HG03196 (cell line): ENCODE measurements around the gene ROR2.

ENCODE experiments used
- ATAC-seq: cut with Tn5 transposase; IDR thresholded peaks from one replicate; pipeline ENCODE4 v1.9.1; 2021; ENCODE audit not compliant: unreplicated experiment

Gene ROR2

GRCh38 chr9:91693226-91693625 is 256.8 kb downstream of the ROR2 start:
- no peak for ATAC-seq

- ATAC-seq, result no peak
Measured at GRCh38 chr9:91690540-91691249, 259.3 kb downstream of the ROR2 start.

GRCh38 chr9:91689006-91689405 is 261.0 kb downstream of the ROR2 start:
- ATAC-seq, result no peak

- ATAC-seq, result no peak
Measured at GRCh38 chr9:91683269-91683668, 266.8 kb downstream of the ROR2 start.

- ATAC-seq, result no peak
Measured at GRCh38 chr9:91682806-91683205, 267.2 kb downstream of the ROR2 start.

- peak; percentile 72 for ATAC-seq
Measured at GRCh38 chr9:91681461-91682305, 268.3 kb downstream of the ROR2 start.

GRCh38 chr9:91680998-91681397 is 269.0 kb downstream of the ROR2 start:
- ATAC-seq, result no peak

- ATAC-seq, result no peak
Measured at GRCh38 chr9:91680106-91680505, 269.9 kb downstream of the ROR2 start.

- no peak for ATAC-seq
Measured at GRCh38 chr9:91678807-91679580, 271.0 kb downstream of the ROR2 start.

GRCh38 chr9:91677822-91678436 is 272.1 kb downstream of the ROR2 start:
- no peak for ATAC-seq

- ATAC-seq, result no peak
Measured at GRCh38 chr9:91677331-91677730, 272.7 kb downstream of the ROR2 start.

- ATAC-seq, result no peak
Measured at GRCh38 chr9:91676046-91676445, 274.0 kb downstream of the ROR2 start.

- ATAC-seq, result no peak
Measured at GRCh38 chr9:91664663-91665062, 285.4 kb downstream of the ROR2 start.

- no peak for ATAC-seq
Measured at GRCh38 chr9:91663858-91664257, 286.2 kb downstream of the ROR2 start.

- ATAC-seq, result no peak
Measured at GRCh38 chr9:91661451-91661850, 288.6 kb downstream of the ROR2 start.

- no peak for ATAC-seq
Measured at GRCh38 chr9:91660521-91660920, 289.5 kb downstream of the ROR2 start.

- no peak for ATAC-seq
Measured at GRCh38 chr9:91659529-91660495, 290.2 kb downstream of the ROR2 start.

- no peak for ATAC-seq
Measured at GRCh38 chr9:91658513-91659105, 291.4 kb downstream of the ROR2 start.

- no peak for ATAC-seq
Measured at GRCh38 chr9:91657501-91657900, 292.5 kb downstream of the ROR2 start.

GRCh38 chr9:91655658-91656057 is 294.4 kb downstream of the ROR2 start:
- ATAC-seq, result no peak
